GM12872 (cell line): ENCODE results near the gene CCDC127.

Experiments
- TF ChIP-seq, protein P1 (sequence below): IDR thresholded peaks from 3 replicates; pipeline ENCODE4 v1.5.1; 2011; ENCODE audit warnings: low read depth, mild to moderate bottlenecking, low read length, moderate library complexity; ENCODE audit not compliant: insufficient read depth

CCDC127 gene

DNA sequence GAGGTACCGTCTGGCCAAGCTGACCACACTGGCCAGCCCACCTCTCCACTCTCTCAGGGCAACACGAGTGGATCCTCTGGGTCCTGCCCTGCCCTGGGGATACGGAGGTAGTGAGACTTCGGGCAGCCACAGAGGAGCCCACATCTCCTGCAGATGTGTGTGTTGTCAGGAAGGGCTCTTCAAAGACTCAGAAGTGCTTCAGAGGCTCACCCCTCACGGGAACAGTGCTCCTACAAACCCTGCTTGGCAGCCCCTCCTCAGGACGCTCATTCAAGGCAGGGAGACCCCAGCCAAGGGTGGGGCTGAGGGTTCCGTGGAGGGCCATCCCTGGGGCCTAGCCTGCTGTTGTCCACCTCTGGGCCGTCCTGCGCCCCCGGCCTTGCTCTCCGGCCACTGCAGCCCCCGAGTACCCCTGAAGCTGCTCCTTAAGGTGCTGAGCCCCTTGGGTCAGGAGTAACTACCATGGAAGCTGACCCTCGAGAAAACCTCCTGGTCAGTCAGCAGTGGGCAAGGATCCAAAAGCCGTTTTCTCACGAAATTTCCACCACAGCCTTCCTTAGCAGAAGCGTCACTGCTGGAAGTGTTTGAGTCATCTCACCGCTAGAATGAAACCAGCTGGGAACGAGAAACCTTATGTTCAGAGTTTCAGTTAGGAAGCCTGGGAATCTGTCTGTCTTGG, 49.8 kb downstream of the CCDC127 start:
- TF ChIP-seq, protein P1, sequence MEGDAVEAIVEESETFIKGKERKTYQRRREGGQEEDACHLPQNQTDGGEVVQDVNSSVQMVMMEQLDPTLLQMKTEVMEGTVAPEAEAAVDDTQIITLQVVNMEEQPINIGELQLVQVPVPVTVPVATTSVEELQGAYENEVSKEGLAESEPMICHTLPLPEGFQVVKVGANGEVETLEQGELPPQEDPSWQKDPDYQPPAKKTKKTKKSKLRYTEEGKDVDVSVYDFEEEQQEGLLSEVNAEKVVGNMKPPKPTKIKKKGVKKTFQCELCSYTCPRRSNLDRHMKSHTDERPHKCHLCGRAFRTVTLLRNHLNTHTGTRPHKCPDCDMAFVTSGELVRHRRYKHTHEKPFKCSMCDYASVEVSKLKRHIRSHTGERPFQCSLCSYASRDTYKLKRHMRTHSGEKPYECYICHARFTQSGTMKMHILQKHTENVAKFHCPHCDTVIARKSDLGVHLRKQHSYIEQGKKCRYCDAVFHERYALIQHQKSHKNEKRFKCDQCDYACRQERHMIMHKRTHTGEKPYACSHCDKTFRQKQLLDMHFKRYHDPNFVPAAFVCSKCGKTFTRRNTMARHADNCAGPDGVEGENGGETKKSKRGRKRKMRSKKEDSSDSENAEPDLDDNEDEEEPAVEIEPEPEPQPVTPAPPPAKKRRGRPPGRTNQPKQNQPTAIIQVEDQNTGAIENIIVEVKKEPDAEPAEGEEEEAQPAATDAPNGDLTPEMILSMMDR, result no peak

GRCh38 chr5:167511-167910, 50.4 kb downstream of the CCDC127 start:
- TF ChIP-seq, protein P1, result no peak

DNA sequence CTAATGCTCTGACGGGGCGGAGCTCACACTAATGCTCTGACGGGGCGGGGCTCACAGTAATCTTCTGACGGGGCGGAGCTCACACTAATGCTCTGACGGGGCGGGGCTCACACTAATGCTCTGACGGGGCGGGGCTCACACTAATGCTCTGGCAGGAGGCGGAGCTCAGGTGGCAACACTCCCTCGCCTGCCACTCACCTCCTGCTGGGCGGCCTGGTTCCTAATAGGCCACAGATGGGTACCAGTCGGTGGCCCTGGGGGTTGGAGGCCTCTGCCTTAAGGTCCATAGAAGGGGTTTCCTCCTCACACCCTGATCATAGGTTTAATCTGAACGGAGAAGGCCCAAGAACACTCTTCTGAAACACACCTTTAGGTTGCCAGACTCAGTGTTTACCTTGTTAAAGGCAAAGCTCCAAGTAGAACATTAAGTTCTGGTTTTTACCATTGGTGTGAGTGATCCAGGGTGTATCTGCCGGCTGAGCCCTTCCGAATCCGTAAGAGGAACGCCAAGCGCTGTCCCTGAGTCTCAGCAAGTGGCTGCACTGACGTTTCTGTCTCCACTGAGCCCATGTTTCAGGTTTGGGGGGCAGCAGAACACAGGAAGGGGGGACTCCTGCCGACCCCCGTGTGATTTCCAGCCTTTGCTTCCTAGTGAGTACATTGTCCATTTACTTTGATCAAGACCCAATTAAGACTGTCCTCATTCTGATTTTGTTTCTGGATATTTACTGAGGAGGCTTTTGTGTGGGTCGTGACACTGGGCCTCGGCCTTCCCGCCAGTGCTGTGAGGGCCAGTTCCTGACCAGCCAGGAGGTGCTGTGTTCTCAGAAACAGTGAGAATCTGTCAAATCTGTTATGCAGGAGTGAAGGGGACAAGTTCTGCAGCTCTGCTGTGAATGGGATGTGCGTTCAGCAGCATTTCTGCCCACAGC, 51.2 kb downstream of the CCDC127 start:
- TF ChIP-seq, protein P1, result no peak

DNA sequence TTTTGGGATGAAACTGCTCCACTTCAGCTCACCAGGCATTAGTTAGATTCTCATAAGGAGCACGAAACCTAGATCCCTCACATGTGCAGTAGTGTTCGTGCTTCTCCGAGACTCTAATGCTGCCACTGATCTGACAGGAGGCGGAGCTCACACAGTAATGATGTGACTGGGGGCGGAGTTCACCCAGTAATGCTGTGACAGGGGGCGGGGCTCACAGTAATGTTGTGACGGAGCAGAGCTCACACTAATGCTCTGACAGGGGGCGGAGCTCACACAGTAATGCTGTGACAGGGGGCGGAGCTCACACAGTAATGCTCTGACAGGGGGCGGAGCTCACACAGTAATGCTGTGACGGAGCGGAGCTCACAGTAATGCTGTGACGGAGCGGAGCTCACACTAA, 53.7 kb downstream of the CCDC127 start:
- TF ChIP-seq, protein P1, result no peak

DNA sequence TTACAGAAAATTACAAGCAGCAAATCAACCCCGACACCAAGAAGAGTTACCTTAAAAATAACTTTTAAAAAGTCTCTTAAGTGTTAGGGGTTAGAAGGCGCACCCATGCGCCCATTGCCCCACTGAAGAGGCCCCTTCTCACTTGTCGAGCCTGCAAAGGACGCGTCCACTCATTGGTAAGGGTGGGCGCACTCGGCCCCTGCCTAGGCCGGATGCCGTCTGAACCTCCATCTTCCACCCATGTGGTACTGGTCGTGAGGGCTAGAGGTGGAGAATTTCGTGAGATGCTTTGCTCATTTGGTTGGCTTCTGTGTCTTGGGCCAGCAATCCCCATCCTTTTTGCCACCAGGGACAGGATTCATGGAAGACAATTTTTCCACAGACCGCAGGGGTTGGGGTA, 54.1 kb downstream of the CCDC127 start:
- TF ChIP-seq, protein P1, result no peak

DNA sequence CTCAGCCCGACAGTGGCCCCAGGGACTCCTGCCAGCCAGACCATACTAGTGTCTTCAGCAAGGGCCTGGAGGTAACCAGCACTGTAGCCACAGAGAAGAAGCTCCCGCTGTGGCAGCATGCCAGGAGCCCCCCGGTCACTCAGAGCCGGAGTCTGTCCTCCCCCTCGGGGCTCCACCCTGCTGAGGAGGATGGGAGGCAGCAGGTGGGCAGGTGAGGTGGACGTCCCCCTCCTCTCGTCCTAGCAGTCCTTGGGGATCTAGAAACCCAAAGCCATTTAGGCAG, 54.7 kb downstream of the CCDC127 start:
- TF ChIP-seq, protein P1, result no peak

DNA sequence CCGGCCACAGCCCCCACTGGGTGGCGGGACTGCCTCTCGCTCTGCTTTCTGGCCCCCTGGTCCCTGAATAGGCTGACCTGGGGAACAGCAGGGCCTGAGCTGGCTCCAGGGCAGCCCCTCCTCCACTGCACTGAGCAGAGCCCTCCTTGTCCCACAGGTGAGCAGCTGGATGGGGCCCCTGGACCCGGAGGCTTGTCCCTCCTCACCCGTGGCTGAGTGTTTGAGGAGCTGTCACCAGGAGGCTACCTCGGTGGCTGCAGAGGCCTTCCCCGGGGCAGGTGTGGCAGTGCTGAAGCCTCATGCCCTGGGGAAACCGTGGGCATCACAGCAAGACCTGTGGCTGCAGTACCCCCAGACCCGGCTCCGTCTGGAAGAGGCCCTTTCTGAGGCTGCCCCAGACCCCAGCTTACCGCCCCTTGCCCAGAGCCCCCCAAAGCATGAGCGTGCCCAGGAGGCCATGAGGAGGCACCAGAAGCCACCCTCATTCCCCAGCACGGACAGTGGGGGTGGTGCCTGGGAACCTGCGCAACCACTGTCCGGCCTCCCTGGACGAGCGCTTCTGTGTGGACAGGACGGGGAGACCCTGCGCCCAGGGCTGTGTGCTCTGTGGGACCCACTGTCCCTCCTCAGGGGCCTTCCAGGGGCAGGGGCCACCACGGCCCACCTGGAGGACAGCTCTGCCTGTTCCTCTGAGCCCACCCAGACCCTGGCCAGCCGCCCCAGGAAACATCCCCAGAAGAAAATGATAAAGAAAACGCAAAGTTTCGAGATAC, 55.2 kb downstream of the CCDC127 start:
- TF ChIP-seq, protein P1, result no peak
